ENCODE data around the gene TNFRSF19. TPM values are rescaled to one million over a fixed set of nuclear protein-coding genes. Genes with fewer than 3 reads are reported as not detected.
A peak's percentile ranks its signal among the peaks of the same experiment; 100 is the strongest.

Gene TNFRSF19
- total and polyA plus RNA-seq, 2 of the 4 experiments (the other 2 are of a cell fraction), result 18.6 to 26.3 TPM

DNA sequence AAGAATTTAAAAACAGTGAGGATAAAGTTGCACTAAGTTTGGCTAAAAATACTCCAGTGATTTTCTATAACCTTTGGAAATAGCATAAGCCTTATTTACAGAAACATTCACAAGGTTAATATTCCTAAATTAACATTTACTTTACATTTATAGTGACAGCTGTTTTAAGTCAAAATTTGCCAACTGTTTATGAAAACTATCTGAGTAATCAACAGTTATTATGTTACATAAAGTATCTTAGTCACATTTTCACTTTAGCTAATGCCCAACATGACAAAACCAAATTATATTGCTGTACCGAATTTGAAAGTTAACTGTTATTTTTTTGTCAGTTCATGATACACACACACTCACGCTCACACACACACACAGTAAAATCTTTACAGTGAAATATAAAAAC lies 1.2 kb downstream of the TNFRSF19 start:
- dilution Hi-C loops (cut with HindIII; ENCODE audit: low sequenced_read_pairs, unreplicated experiment), result no loop called here
- in situ Hi-C loops (cut with MboI; ENCODE audit: low sequenced_read_pairs), result no loop called here
- POLR2A ChIA-PET (ENCODE audit: unreplicated experiment), result no interaction called here
- no peak overlapping the region; the same call in 1 of the 2 replicates for H3K14ac ChIP-seq (replicated peaks; ENCODE audit: low read depth, low read length)
- H3K4me3 ChIP-seq (ENCODE audit: insufficient read depth, low read depth, low read length), result peak overlapping the region; percentile 53
- H3K56ac ChIP-seq (ENCODE audit: extremely low read depth, insufficient read depth, low read length), result no peak overlapping the region
- H2BK5ac ChIP-seq (ENCODE audit: low read depth, low read length, poor library complexity, severe bottlenecking), result peak overlapping the region; percentile 21
- H3K18ac ChIP-seq (ENCODE audit: low read depth, low read length), result peak overlapping the region; percentile 51; the same call in 1 of the 2 replicates
- no peak overlapping the region for H2AK5ac ChIP-seq (ENCODE audit: low read depth, low read length)
- no peak overlapping the region for H2AK9ac ChIP-seq (replicated peaks; ENCODE audit: low read depth, low read length, poor library complexity)
- no peak overlapping the region for H4K8ac ChIP-seq (ENCODE audit: low read depth in 2 of 2, low read length in 2 of 2)
- ATAC-seq (ENCODE audit: low read depth) (no peak), DNase-seq (no peak)
- H3K9me3 ChIP-seq (ENCODE audit: control insufficient read depth, insufficient read depth, low read length), result no peaks in the 10 kb centered on the region
- peak overlapping the region; percentile 95 for H3K4me2 ChIP-seq (ENCODE audit: low read depth, low read length)
- H3K4me1 ChIP-seq (ENCODE audit: control insufficient read depth, insufficient read depth, low read length), result peaks cover 2% of the 10 kb centered on the region; the same call in 1 of the 2 replicates
- H2BK120ac ChIP-seq (ENCODE audit: low read depth, low read length), result no peak overlapping the region
- no peak overlapping the region for H4K5ac ChIP-seq (ENCODE audit: low read depth, low read length)
- H2BK20ac ChIP-seq (ENCODE audit: low read depth, low read length), result no peak overlapping the region
- H4K20me1 ChIP-seq (ENCODE audit: insufficient read depth, low read length), result no peaks in the 10 kb centered on the region
- no peak overlapping the region for H3K4ac ChIP-seq (ENCODE audit: low read depth, low read length)
- TF ChIP-seq SMC3 (IDR thresholded peaks at IDR 0.05; ENCODE audit: low read depth, low read length) (no peak), CHD1 (IDR thresholded peaks at IDR 0.05; ENCODE audit: low read depth, low read length) (no peak), NFE2L2 (IDR thresholded peaks at IDR 0.05; ENCODE audit: low read depth, low read length) (no peak), MAZ (IDR thresholded peaks at IDR 0.05; ENCODE audit: borderline replicate concordance, low read depth, low read length) (no peak), FOS (IDR thresholded peaks at IDR 0.05; ENCODE audit: low read depth, low read length) (no peak), RCOR1 (IDR thresholded peaks at IDR 0.05; ENCODE audit: insufficient replicate concordance, low read length) (no peak), MAFK (IDR thresholded peaks at IDR 0.05; ENCODE audit: low read depth, low read length) (no peak), POLR2A (IDR thresholded peaks at IDR 0.05; ENCODE audit: low read depth, low read length) (no peak), USF2 (IDR thresholded peaks at IDR 0.05; ENCODE audit: low read depth, low read length) (no peak), MXI1 (IDR thresholded peaks at IDR 0.05; ENCODE audit: borderline replicate concordance, low read depth, low read length) (no peak), BHLHE40 (IDR thresholded peaks at IDR 0.05; ENCODE audit: low read depth, low read length) (no peak), RFX5 (IDR thresholded peaks at IDR 0.05; ENCODE audit: low read depth, low read length) (no peak)
- TF ChIP-seq, protein P1, sequence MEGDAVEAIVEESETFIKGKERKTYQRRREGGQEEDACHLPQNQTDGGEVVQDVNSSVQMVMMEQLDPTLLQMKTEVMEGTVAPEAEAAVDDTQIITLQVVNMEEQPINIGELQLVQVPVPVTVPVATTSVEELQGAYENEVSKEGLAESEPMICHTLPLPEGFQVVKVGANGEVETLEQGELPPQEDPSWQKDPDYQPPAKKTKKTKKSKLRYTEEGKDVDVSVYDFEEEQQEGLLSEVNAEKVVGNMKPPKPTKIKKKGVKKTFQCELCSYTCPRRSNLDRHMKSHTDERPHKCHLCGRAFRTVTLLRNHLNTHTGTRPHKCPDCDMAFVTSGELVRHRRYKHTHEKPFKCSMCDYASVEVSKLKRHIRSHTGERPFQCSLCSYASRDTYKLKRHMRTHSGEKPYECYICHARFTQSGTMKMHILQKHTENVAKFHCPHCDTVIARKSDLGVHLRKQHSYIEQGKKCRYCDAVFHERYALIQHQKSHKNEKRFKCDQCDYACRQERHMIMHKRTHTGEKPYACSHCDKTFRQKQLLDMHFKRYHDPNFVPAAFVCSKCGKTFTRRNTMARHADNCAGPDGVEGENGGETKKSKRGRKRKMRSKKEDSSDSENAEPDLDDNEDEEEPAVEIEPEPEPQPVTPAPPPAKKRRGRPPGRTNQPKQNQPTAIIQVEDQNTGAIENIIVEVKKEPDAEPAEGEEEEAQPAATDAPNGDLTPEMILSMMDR (conservative IDR thresholded peaks at IDR 0.05; ENCODE audit: low read depth, low read length), result no peak
- peaks cover 2% of the 10 kb centered on the region; the same call in 1 of the 2 replicates for H3K36me3 ChIP-seq (ENCODE audit: control insufficient read depth, insufficient read depth, low read length)
- H3K9ac ChIP-seq (ENCODE audit: low read depth, low read length), result peak overlapping the region; percentile 72; the same call in 1 of the 2 replicates
- peak overlapping the region; percentile 40; the same call in 1 of the 2 replicates for H3K27ac ChIP-seq (ENCODE audit: insufficient read depth, low read length)
- no TSS peak for BruUV-seq (replicated peaks)
- H2BK15ac ChIP-seq (ENCODE audit: low read depth, low read length), result no peak overlapping the region
- no peaks in the 10 kb centered on the region for H3K27me3 ChIP-seq (ENCODE audit: control insufficient read depth, insufficient read depth, low read length)
- H3K9me1 ChIP-seq (ENCODE audit: insufficient read depth, low read length), result no peaks in the 10 kb centered on the region
- intact Hi-C loops (cut with micrococcal nuclease), result loop anchor here (2.0 to 10.0 kb wide), 4 partner anchors 61 to 203 kb away; no protein-coding TSS in a partner anchor
- CTCF ChIA-PET, result interaction anchor here (1.0 to 1.6 kb wide), 5 partner anchors 10 to 116 kb away, joined by 3 read pairs; no protein-coding TSS in a partner anchor
- H3K79me1 ChIP-seq (ENCODE audit: low read depth in 1 of 2, low read length in 2 of 2), result 0 out of 4 replicates have a peak, but pooled peaks cover 0 to 4% of the 10 kb centered on the region in 2 experiments
- no peak overlapping the region for H4K91ac ChIP-seq (ENCODE audit: insufficient read depth, low read depth, low read length)
- WGBS, 2 experiments (ENCODE audit: extremely low coverage in 2 of 2, insufficient read length in 1 of 2), result no CpG with 5 or more reads among the region's 2 CpGs
- H3K23ac ChIP-seq (ENCODE audit: low read depth, low read length), result no peak overlapping the region
- no peak overlapping the region for H2AFZ ChIP-seq (replicated peaks; ENCODE audit: low read length, poor library complexity)

Measured in IMR-90 (cell line).